T-helper 1 cell treated with Interleukin-12 subunit alpha and Interleukin-12 subunit beta and Interleukin-4 antibody, amounts not matched to agents 30 ng/mL and 1 ng/mL, for 36 hours (primary cell): ENCODE data around the gene NFE2L3. TPM values are rescaled to one million over a fixed set of nuclear protein-coding genes. Genes with fewer than 3 reads are reported as not detected.

Experiments
- intact Hi-C: fragments of 100-400 bp; cut with micrococcal nuclease; formaldehyde crosslinking; loops from one replicate; pipeline ENCODE4 v1.15.1; 2024
- total RNA-seq: library from RNA; stranded (reverse); gene quantifications from 2 replicates; pipeline ENCODE4 v1.2.3, GENCODE V29; 2022

Gene NFE2L3
- total RNA-seq, 1 donor from 2014 or later: 69.4 TPM

- intact Hi-C loops: loop anchor here (1.0 to 2.0 kb wide), 5 partner anchors 10 to 305 kb away; partner anchors contain the start of gene NFE2L3
Measured at GRCh38 chr7:26198133-26198780, 46.3 kb downstream of the NFE2L3 start.

GRCh38 chr7:26198781-26199169 is 46.8 kb downstream of the NFE2L3 start:
- intact Hi-C loops: loop anchor here (1.0 to 2.0 kb wide), 5 partner anchors 10 to 306 kb away; partner anchors contain the start of gene NFE2L3

GRCh38 chr7:26199301-26200037 is 47.5 kb downstream of the NFE2L3 start:
- intact Hi-C loops: loop anchor here (1.0 to 5.0 kb wide), 11 partner anchors 43 to 1219 kb away; partner anchors contain the start of genes HOXA4, NFE2L3, OSBPL3 and SKAP2

GRCh38 chr7:26200038-26200443 is 48.0 kb downstream of the NFE2L3 start:
- intact Hi-C loops: loop anchor here (1.0 to 5.0 kb wide), 9 partner anchors 44 to 1220 kb away; partner anchors contain the start of genes HOXA4, OSBPL3 and SKAP2

GRCh38 chr7:26200444-26201246 is 48.6 kb downstream of the NFE2L3 start, which contains the start of gene HNRNPA2B1:
Gene HNRNPA2B1 (minus strand): TSS chr7:26200746. CDS start chr7:26200577, 169 bp downstream.
- intact Hi-C loops: loop anchor here (1.0 to 5.0 kb wide), 12 partner anchors 44 to 1540 kb away; partner anchors contain the start of genes HOXA4, OSBPL3, SKAP2 and TAX1BP1

- intact Hi-C loops: loop anchor here (1.0 to 5.0 kb wide), 6 partner anchors 78 to 1539 kb away; partner anchors contain the start of genes HOXA4, SKAP2 and TAX1BP1
Measured at GRCh38 chr7:26201247-26202018, 49.4 kb downstream of the NFE2L3 start, which contains the start of gene CBX3. Gene CBX3 (plus strand): TSS chr7:26201745. CDS start chr7:26202999, 1,254 bp downstream.

GRCh38 chr7:26202019-26202990 is 50.3 kb downstream of the NFE2L3 start:
- intact Hi-C loops: loop anchor here (1.0 to 5.0 kb wide), 3 partner anchors 163 to 930 kb away; partner anchors contain the start of genes HOXA4 and SKAP2

- intact Hi-C loops: loop anchor here (1.0 to 5.0 kb wide), 3 partner anchors 8 to 929 kb away; partner anchors contain the start of genes HOXA4 and SKAP2
Measured at GRCh38 chr7:26203016-26203415, 51.0 kb downstream of the NFE2L3 start.

GRCh38 chr7:26208040-26208439 is 56.0 kb downstream of the NFE2L3 start:
- intact Hi-C loops: no loop called here

GRCh38 chr7:26212921-26213718 is 61.1 kb downstream of the NFE2L3 start:
- intact Hi-C loops: no loop called here

GRCh38 chr7:26213807-26214515 is 62.0 kb downstream of the NFE2L3 start:
- intact Hi-C loops: no loop called here

- intact Hi-C loops: no loop called here
Measured at GRCh38 chr7:26216049-26216448, 64.1 kb downstream of the NFE2L3 start.

- intact Hi-C loops: no loop called here
Measured at GRCh38 chr7:26224359-26224758, 72.4 kb downstream of the NFE2L3 start.

GRCh38 chr7:26227987-26228386 is 76.0 kb downstream of the NFE2L3 start:
- intact Hi-C loops: no loop called here

- intact Hi-C loops: no loop called here
Measured at GRCh38 chr7:26233902-26234511, 82.0 kb downstream of the NFE2L3 start.
